ENCODE data around the gene TEX19.
"Not testable (repeated sequence)": the region's sequence is repeated elsewhere in the genome, so short reads cannot be mapped to it uniquely, and the experiment has no call there.

Gene TEX19

DNA sequence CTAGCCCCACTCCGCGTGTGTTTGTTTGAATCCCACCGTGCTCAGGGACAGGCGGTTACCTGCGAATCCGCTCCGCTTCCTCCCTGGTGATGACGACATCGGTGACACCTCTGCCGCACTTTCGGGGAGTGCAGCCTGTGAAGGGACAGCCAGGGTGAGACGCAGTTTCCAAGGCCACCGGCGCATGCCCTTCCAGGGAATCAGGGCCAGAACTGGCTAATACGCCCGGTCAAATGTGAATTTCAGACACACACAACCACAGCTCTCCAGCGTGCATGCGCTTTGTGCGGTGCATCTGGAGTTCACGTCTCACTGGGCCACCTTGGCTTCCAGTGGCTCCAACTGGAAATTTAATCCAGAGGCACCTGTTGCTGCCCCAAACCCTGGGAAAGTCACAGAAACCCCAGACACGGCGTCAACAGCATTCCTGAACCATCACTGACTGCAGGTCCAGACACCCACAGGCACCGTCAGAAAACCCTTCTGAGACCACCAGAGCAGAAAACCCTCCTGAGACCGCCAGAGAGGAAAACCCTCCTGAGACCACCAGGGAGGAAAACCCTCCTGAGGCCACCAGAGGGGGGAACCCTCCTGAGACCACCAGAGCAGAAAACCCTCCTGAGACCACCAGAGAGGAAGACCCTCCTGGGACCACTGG is 52.5 kb downstream of the TEX19 start:
- DNase-seq (ENCODE audit: low spot score) = no peak

DNA sequence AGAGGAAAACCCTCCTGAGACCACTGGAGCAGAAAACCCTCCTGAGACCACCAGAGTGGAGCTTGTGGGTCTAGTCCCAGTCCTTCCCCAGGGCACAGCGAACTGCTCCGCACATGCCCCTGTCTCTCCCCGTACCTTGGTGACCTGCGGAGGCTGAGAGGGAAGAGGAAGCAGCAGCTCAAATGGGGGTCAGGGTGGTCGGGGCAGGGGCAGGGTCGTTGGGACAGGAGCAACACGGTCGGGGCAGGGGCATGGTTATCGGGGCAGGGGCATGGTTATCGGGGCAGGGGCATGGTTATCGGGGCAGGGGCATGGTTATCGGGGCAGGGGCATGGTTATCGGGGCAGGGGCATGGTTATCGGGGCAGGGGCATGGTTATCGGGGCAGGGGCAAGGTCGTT is 53.0 kb downstream of the TEX19 start:
- DNase-seq (ENCODE audit: low spot score) = not testable (repeated sequence)

DNA sequence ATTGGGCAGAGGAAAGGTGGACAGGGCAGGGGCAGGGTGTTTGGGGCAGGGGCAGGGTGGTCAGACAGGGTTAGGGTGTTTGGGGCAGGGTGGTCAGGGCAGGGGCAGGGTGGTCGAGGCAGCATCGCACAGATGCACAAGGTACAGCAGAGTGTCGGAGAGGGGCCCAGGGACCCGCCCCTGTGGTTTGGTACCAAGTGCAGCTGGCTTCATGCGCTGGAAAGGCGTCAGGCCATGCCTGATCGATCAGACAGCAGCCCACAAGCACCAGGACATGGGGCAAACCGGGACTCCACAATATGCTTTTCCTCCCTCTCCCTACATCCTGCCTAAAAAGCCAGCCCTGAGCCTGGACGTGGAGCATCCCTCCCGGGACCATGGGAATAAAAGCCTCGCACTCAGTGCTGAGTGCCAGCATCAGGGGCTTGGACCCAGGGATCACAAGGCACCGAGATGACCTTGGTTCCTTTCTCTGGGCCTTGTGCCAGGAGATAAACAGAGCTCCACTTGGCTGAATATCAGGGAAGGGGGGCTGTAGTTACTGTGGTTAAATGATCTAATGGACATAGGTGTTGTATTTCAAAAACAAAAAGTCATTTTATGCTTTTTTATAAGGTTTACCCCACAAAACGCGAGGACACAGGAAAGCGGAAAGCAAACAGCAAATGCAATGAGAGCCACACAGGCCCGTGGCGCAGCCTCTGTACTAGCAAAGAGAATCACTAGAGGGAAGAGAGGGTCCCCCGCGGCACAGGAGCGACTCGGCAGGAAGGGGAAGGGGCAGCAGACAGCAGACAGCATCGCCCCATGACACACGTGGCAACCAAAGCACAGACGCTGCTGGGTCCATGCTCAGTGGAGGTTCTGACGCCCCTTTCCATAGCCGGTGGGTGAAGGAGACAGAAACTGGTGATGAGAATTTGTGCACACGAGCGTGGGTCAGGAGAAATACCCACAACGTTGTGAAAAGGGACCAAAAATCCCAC is 53.8 kb downstream of the TEX19 start:
- no peak for DNase-seq (ENCODE audit: low spot score)
